Suprapubic skin (tissue), 4 donors: ENCODE data around the gene DSE.

Source experiments
- EP300 ChIP-seq: sonication (generic); formaldehyde crosslinking; IDR thresholded peaks from one replicate; pipeline ENCODE4 v1.6.1; 2017; ENCODE audit warnings: antibody characterized with exemption
- POLR2A ChIP-seq, 2 donors: fragments of 450-650 bp; IDR thresholded peaks; one replicate each; pipeline ENCODE4 v1.6.1; 2017; ENCODE audit warnings: antibody characterized with exemption in 2 of 2, mild to moderate bottlenecking in 2 of 2, moderate library complexity in 2 of 2
- POLR2AphosphoS5 ChIP-seq, 3 donors: sonication (generic); formaldehyde crosslinking; IDR thresholded peaks; one replicate each; pipeline ENCODE4 v1.6.1; 2017; ENCODE audit warnings: antibody characterized with exemption in 3 of 3
- TF ChIP-seq, protein P1 (sequence below), 2 donors: fragments of 200-600 bp in 1 of 2; fragments of 450-650 bp in 1 of 2; sonication (generic) in 1 of 2; IDR thresholded peaks; one replicate each; pipeline ENCODE4 v1.5.1; 2016 to 2019; ENCODE audit warnings: antibody characterized with exemption in 2 of 2, mild to moderate bottlenecking in 1 of 2, moderate library complexity in 1 of 2

DNA sequence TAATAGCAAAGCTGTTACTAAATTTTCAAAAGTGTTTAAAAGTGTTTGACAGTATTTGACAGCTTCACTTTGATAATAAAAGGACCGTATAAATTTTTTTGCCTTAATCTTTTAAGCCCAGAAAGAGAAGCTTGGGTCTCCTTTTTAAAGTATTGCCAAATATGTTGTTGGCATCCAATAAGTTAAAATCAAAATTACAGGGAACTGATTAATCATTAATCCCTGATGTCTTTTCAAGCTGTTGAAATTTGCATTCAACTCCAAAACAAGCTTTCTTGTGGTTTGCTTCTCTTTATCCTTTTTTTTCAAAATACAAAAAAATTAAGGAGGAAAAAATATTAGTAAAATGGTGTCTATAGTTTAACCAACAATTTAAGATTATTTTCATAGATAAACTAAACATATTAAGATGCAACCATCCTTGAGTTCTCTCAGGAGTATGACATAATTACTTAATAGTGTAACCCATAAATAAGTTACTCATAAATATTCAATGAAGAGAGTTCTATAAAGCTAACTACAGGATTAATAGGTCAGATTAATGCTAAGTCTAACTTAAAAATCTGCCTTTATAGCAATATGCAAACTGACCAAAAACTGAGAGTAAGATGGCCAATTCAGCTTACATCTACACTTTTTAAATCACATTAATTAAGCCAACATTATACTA is 63.4 kb downstream of the DSE start:
- TF ChIP-seq, protein P1, sequence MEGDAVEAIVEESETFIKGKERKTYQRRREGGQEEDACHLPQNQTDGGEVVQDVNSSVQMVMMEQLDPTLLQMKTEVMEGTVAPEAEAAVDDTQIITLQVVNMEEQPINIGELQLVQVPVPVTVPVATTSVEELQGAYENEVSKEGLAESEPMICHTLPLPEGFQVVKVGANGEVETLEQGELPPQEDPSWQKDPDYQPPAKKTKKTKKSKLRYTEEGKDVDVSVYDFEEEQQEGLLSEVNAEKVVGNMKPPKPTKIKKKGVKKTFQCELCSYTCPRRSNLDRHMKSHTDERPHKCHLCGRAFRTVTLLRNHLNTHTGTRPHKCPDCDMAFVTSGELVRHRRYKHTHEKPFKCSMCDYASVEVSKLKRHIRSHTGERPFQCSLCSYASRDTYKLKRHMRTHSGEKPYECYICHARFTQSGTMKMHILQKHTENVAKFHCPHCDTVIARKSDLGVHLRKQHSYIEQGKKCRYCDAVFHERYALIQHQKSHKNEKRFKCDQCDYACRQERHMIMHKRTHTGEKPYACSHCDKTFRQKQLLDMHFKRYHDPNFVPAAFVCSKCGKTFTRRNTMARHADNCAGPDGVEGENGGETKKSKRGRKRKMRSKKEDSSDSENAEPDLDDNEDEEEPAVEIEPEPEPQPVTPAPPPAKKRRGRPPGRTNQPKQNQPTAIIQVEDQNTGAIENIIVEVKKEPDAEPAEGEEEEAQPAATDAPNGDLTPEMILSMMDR (IDR thresholded peaks at IDR 0.05): no peak
- TF ChIP-seq POLR2A (IDR thresholded peaks at IDR 0.05) (no peak), EP300 (no peak), POLR2AphosphoS5 (IDR thresholded peaks at IDR 0.05) (no peak)
